ENCODE data around the gene FRMPD2. TPM values are rescaled to one million over a fixed set of nuclear protein-coding genes. Genes with fewer than 3 reads are reported as not detected.

Gene FRMPD2
- total RNA-seq, 1 experiment from 2014 or later, result not detected

- POLR2A ChIA-PET (ENCODE audit: low non-redundant PET), result no interaction called here
- Histone ChIP-seq H3K4me3 (ENCODE audit: low read depth, low read length, poor library complexity, severe bottlenecking) (no peak overlapping the region), H3K27me3 (replicated peaks; ENCODE audit: insufficient read depth, low read depth, low read length, poor library complexity) (no peaks in the 10 kb centered on the region), H3K36me3 (ENCODE audit: insufficient read depth, low read length, poor library complexity, severe bottlenecking) (no peaks in the 10 kb centered on the region), H3K4me1 (ENCODE audit: insufficient read depth, low read length, poor library complexity, severe bottlenecking) (no peaks in the 10 kb centered on the region), H3K9me3 (ENCODE audit: low read depth, low read length, poor library complexity, severe bottlenecking) (no peaks in the 10 kb centered on the region), H3K27ac (ENCODE audit: low read depth, low read length, poor library complexity, severe bottlenecking) (no peak overlapping the region)
- no peak for TF ChIP-seq EZH2 (IDR thresholded peaks at IDR 0.05; ENCODE audit: borderline replicate concordance, low read depth, low read length, poor library complexity, severe bottlenecking)
- TF ChIP-seq, protein P1, sequence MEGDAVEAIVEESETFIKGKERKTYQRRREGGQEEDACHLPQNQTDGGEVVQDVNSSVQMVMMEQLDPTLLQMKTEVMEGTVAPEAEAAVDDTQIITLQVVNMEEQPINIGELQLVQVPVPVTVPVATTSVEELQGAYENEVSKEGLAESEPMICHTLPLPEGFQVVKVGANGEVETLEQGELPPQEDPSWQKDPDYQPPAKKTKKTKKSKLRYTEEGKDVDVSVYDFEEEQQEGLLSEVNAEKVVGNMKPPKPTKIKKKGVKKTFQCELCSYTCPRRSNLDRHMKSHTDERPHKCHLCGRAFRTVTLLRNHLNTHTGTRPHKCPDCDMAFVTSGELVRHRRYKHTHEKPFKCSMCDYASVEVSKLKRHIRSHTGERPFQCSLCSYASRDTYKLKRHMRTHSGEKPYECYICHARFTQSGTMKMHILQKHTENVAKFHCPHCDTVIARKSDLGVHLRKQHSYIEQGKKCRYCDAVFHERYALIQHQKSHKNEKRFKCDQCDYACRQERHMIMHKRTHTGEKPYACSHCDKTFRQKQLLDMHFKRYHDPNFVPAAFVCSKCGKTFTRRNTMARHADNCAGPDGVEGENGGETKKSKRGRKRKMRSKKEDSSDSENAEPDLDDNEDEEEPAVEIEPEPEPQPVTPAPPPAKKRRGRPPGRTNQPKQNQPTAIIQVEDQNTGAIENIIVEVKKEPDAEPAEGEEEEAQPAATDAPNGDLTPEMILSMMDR (conservative IDR thresholded peaks at IDR 0.05; ENCODE audit: low read depth, low read length), result no peak
- intact Hi-C loops (cut with micrococcal nuclease; ENCODE audit: unreplicated experiment), result no loop called here
- no peak for DNase-seq (ENCODE audit: low spot score)
- CTCF ChIA-PET, result no interaction called here
- BruUV-seq (replicated peaks), result no TSS peak
These were observed 77.1 kb downstream of the FRMPD2 start for GRCh38 chr10:48197236-48197899.

DNA sequence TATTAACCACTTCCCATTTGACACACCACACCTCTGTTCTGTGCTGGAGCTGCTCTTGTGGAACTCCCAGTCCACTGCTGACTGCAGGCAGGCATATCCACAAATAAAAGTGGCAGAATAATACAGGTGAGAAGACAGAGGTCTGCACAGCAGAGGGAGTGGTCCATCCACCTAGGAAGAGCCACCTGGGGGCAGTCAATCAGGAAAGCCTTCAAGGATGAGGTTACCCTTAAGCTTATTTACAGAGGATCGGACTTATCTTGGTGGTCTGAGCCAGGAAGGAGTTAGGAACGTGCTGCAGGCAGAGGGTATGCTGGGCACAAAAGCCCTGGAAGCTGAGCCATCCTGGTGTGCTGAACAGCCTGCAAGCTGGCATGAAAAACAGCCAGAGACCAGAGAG, 78.7 kb downstream of the FRMPD2 start:
- Histone ChIP-seq H3K27ac (ENCODE audit: low read depth, low read length, poor library complexity, severe bottlenecking) (no peak overlapping the region), H3K36me3 (ENCODE audit: insufficient read depth, low read length, poor library complexity, severe bottlenecking) (no peaks in the 10 kb centered on the region), H3K4me1 (ENCODE audit: insufficient read depth, low read length, poor library complexity, severe bottlenecking) (no peaks in the 10 kb centered on the region), H3K4me3 (ENCODE audit: low read depth, low read length, poor library complexity, severe bottlenecking) (no peak overlapping the region), H3K9me3 (ENCODE audit: low read depth, low read length, poor library complexity, severe bottlenecking) (no peaks in the 10 kb centered on the region), H3K27me3 (replicated peaks; ENCODE audit: insufficient read depth, low read depth, low read length, poor library complexity) (no peaks in the 10 kb centered on the region)
- TF ChIP-seq, protein P1 (conservative IDR thresholded peaks at IDR 0.05; ENCODE audit: low read depth, low read length), result no peak
- no peak for TF ChIP-seq EZH2 (IDR thresholded peaks at IDR 0.05; ENCODE audit: borderline replicate concordance, low read depth, low read length, poor library complexity, severe bottlenecking)
- BruUV-seq (replicated peaks), result no TSS peak
- ChIA-PET POLR2A (ENCODE audit: low non-redundant PET) (no interaction called here), CTCF (no interaction called here)
- DNase-seq (ENCODE audit: low spot score), result no peak
- intact Hi-C loops (cut with micrococcal nuclease; ENCODE audit: unreplicated experiment), result no loop called here

- H3K36me3 ChIP-seq (ENCODE audit: insufficient read depth, low read length, poor library complexity, severe bottlenecking), result no peaks in the 10 kb centered on the region
- no peaks in the 10 kb centered on the region for H3K27me3 ChIP-seq (replicated peaks; ENCODE audit: insufficient read depth, low read depth, low read length, poor library complexity)
- ChIA-PET POLR2A (ENCODE audit: low non-redundant PET) (no interaction called here), CTCF (no interaction called here)
- intact Hi-C loops (cut with micrococcal nuclease; ENCODE audit: unreplicated experiment), result no loop called here
- DNase-seq (ENCODE audit: low spot score), result no peak
- TF ChIP-seq, protein P1 (conservative IDR thresholded peaks at IDR 0.05; ENCODE audit: low read depth, low read length), result no peak
- no peak for TF ChIP-seq EZH2 (IDR thresholded peaks at IDR 0.05; ENCODE audit: borderline replicate concordance, low read depth, low read length, poor library complexity, severe bottlenecking)
- no TSS peak for BruUV-seq (replicated peaks)
- H3K9me3 ChIP-seq (ENCODE audit: low read depth, low read length, poor library complexity, severe bottlenecking), result no peaks in the 10 kb centered on the region
- no peak overlapping the region for H3K27ac ChIP-seq (ENCODE audit: low read depth, low read length, poor library complexity, severe bottlenecking)
- H3K4me3 ChIP-seq (ENCODE audit: low read depth, low read length, poor library complexity, severe bottlenecking), result no peak overlapping the region
- H3K4me1 ChIP-seq (ENCODE audit: insufficient read depth, low read length, poor library complexity, severe bottlenecking), result no peaks in the 10 kb centered on the region
These were observed 79.7 kb downstream of the FRMPD2 start for GRCh38 chr10:48194830-48195229.
